GM12878 (cell line): ENCODE measurements around the gene F12. TPM values are rescaled to one million over a fixed set of nuclear protein-coding genes. Genes with fewer than 3 reads are reported as not detected.
"Not testable (repeated sequence)": the region's sequence is repeated elsewhere in the genome, so short reads cannot be mapped to it uniquely, and the experiment has no call there.

ENCODE experiments used
- ATAC-seq: fragments of 200-7000 bp; cut with Tn5 transposase; 3 replicates; pipeline ENCODE4 v1.9.1; 2020; ENCODE audit warnings: mild to moderate bottlenecking, moderate library complexity
- BruUV-seq: library from RNA; stranded (reverse); fragments of 400-500 nt; replicated peaks from 2 replicates; lab custom pipeline; 2021; lab: Mats Ljungman, UMichigan
- CTCF ChIA-PET: fragments of 300-600 bp; sonication (Branson Sonifier 250); formaldehyde crosslinking; extraction: SDS; loops from one replicate; lab custom pipeline; 2021; ENCODE audit warnings: inconsistent platforms; lab: Yijun Ruan, JAX
- POLR2A ChIA-PET: fragments of 350-600 bp; formaldehyde crosslinking; extraction: SDS; loops from one replicate; lab custom pipeline; 2021; ENCODE audit warnings: inconsistent platforms; lab: Charles Lee
- RAD21 ChIA-PET: fragments of 300-600 bp; sonication (Branson Sonifier 250); formaldehyde crosslinking; loops from one replicate; lab custom pipeline; 2023; ENCODE audit warnings: antibody characterized with exemption; ENCODE audit not compliant: unreplicated experiment; lab: Charles Lee
- SMC1A ChIA-PET: fragments of 300-600 bp; sonication (Branson Sonifier 250); formaldehyde crosslinking; loops from one replicate; lab custom pipeline; 2023; ENCODE audit not compliant: unreplicated experiment, uncharacterized antibody; lab: Charles Lee
- DNase-seq: peaks from one replicate; pipeline ENCODE4 v3.0.0-alpha.2; 2011; ENCODE audit warnings: low read depth, low spot score
- FAIRE-seq: peaks from 3 replicates; lab custom pipeline; 2011; peaks lifted over from hg19 to GRCh38; lab: Jason Lieb, UNC
- H2AFZ ChIP-seq: 2 replicates; pipeline ENCODE4 v1.6.0; 2011; ENCODE audit warnings: low read depth, low read length, control low read depth; ENCODE audit not compliant: control insufficient read depth
- H3K27ac ChIP-seq: 2 replicates; pipeline ENCODE4 v1.5.1; 2011; ENCODE audit warnings: control low read depth; ENCODE audit not compliant: control insufficient read depth, insufficient read depth
- H3K27me3 ChIP-seq, 2 experiments: replicated peaks in 1 of 2; 2 replicates each; pipeline versions ENCODE4 v1.6.0 to v1.6.1; 2011; ENCODE audit warnings: low read length in 1 of 2; ENCODE audit not compliant: control insufficient read depth in 2 of 2, insufficient read depth in 2 of 2
- H3K36me3 ChIP-seq, 2 experiments: 2 replicates each; pipeline ENCODE4 v1.5.1; 2011; ENCODE audit warnings: low read length in 1 of 2; ENCODE audit not compliant: control insufficient read depth in 2 of 2, insufficient read depth in 2 of 2
- H3K4me1 ChIP-seq: 2 replicates; pipeline ENCODE4 v1.6.1; 2011; ENCODE audit warnings: mild to moderate bottlenecking, low read length, moderate library complexity, mixed read lengths; ENCODE audit not compliant: control insufficient read depth, insufficient read depth
- H3K4me2 ChIP-seq: 2 replicates; pipeline ENCODE4 v1.6.0; 2011; ENCODE audit warnings: control low read depth; ENCODE audit not compliant: control insufficient read depth, insufficient read depth
- H3K4me3 ChIP-seq: fragments of 200-600 bp; sonication (generic); 2 replicates; pipeline ENCODE4 v1.5.1; 2016
- H3K79me2 ChIP-seq: 2 replicates; pipeline ENCODE4 v1.6.0; 2011; ENCODE audit warnings: low read length; ENCODE audit not compliant: control insufficient read depth, insufficient read depth
- H3K9ac ChIP-seq: 2 replicates; pipeline ENCODE4 v1.8.0; 2011; ENCODE audit warnings: low read length, control low read depth, mixed read lengths; ENCODE audit not compliant: control insufficient read depth, insufficient read depth
- H3K9me3 ChIP-seq: replicated peaks from 3 replicates; pipeline ENCODE4 v1.5.1; 2011; ENCODE audit warnings: mild to moderate bottlenecking, low read length; ENCODE audit not compliant: control insufficient read depth, insufficient read depth
- H4K20me1 ChIP-seq: 2 replicates; pipeline ENCODE4 v1.6.0; 2011; ENCODE audit not compliant: control insufficient read depth, insufficient read depth
- E2F8 ChIP-seq: fragments of 450-650 bp; IDR thresholded peaks from 2 replicates; pipeline ENCODE4 v1.6.1; 2018; ENCODE audit warnings: mild to moderate bottlenecking, low read depth, moderate library complexity; ENCODE audit not compliant: partially characterized antibody
- ETV6 ChIP-seq, 2 experiments: fragments of 450-650 bp in 1 of 2; IDR thresholded peaks in 1 of 2; conservative IDR thresholded peaks in 1 of 2; 2 replicates each; pipeline ENCODE4 v1.6.1; 2014; ENCODE audit warnings: antibody characterized with exemption in 1 of 2, borderline replicate concordance in 1 of 2, low read depth in 1 of 2, mild to moderate bottlenecking in 1 of 2, moderate library complexity in 1 of 2
- HDAC2 ChIP-seq: fragments of 200-600 bp; sonication (generic); IDR thresholded peaks from 2 replicates; pipeline ENCODE4 v1.6.1; 2017
- PML ChIP-seq: IDR thresholded peaks from 2 replicates; pipeline ENCODE4 v1.6.1; 2012; ENCODE audit warnings: low read length, inconsistent platforms
- RELA ChIP-seq: fragments of 450-650 bp; IDR thresholded peaks from 2 replicates; pipeline ENCODE4 v1.8.0; 2014; ENCODE audit warnings: borderline replicate concordance; ENCODE audit not compliant: partially characterized antibody
- WGBS: methylation state at CpG from one replicate; pipeline ENCODE4 v1.1.6; 2016; ENCODE audit warnings: low lambda C conversion rate; ENCODE audit not compliant: insufficient replicate concordance, insufficient coverage; ENCODE audit errors: missing lambda C conversion rate; 5-methylcytosine and 5-hydroxymethylcytosine counted together
- in situ Hi-C: fragments of 300-500 bp; cut with MboI; formaldehyde crosslinking; loops from 9 replicates; pipeline ENCODE4 v1.14.3; 2018; ENCODE audit warnings: mixed read lengths
- intact Hi-C: fragments of 100-400 bp; cut with micrococcal nuclease; formaldehyde crosslinking; loops from one replicate; pipeline ENCODE4 v1.14.2; 2022; ENCODE audit not compliant: unreplicated experiment
- polyA plus RNA-seq, 11 experiments: library from polyadenylated mRNA; depleted of rRNA in 4 of 11; unstranded in 6 of 11; stranded (reverse) in 5 of 11; fragments of >200 nt; fragmentation: Nextera tagmentation in 4 of 11; fragmentation: Illumina TruSeq in 1 of 11; extraction: Ambion mirVana in 4 of 11; extraction: Trizol in 1 of 11; gene quantifications; 1 replicate in 1 of 11; 2 replicates in 10 of 11; pipeline versions ENCODE4 v1.2.1 to v1.2.3, GENCODE V29; 2011 to 2016; ENCODE audit warnings: inconsistent platforms in 2 of 11, missing spikeins in 2 of 11, low read depth in 1 of 11
- total RNA-seq, 4 experiments: library from RNA; depleted of rRNA in 3 of 4; stranded (reverse); fragments of >200 nt in 3 of 4; fragmentation: Illumina TruSeq in 1 of 4; extraction: Trizol in 1 of 4; gene quantifications; 2 replicates each; pipeline versions ENCODE4 v1.2.1 to v1.2.3, GENCODE V29; 2013 to 2021

The F12 gene
- total and polyA plus RNA-seq, 10 of the 15 experiments (the other 5 are each of a cell fraction or from before 2014, with no cell fraction given): 0.25 to 11.3 (median 5.5) TPM

- TF ChIP-seq E2F8 (no peak), PML (no peak), RELA (no peak), HDAC2 (no peak), ETV6 (conservative IDR thresholded peaks at IDR 0.05 in 1 of 2, IDR thresholded peaks at IDR 0.05 in 1 of 2; ENCODE audit: borderline replicate concordance in 1 of 2, low read depth in 1 of 2) (no peak)
- TF ChIP-seq, all 136 proteins: peak for 0
These were observed 11.9 kb upstream of the F12 start (continued) for GRCh38 chr5:177421062-177421798.

- BruUV-seq, H3K9ac ChIP-seq, POLR2A ChIA-PET, H3K4me1 ChIP-seq, ATAC-seq, FAIRE-seq, CTCF ChIA-PET, H3K79me2 ChIP-seq, RAD21 ChIA-PET, H2AFZ ChIP-seq, DNase-seq, H3K4me2 ChIP-seq, in situ Hi-C loops, intact Hi-C loops, H3K4me3 ChIP-seq, H4K20me1 ChIP-seq, H3K27ac ChIP-seq, H3K36me3 ChIP-seq, H3K27me3 ChIP-seq, H3K9me3 ChIP-seq: not testable (repeated sequence)
- 40% methylated on average over 7 of the region's 7 CpGs for WGBS
- SMC1A ChIA-PET: interaction anchor here (1.5 kb wide), 1 partner anchor 16 kb away, joined by 6 read pairs; no protein-coding TSS in a partner anchor
These were observed 11.1 kb upstream of the F12 start for GRCh38 chr5:177420472-177420871.
